Neural cell (in vitro differentiated cells): Measurements from ENCODE around the gene EYA4. TPM values are rescaled to one million over a fixed set of nuclear protein-coding genes. Genes with fewer than 3 reads are reported as not detected.

Experiments used
- H2AFZ ChIP-seq: fragments of 200-600, 300-800 bp; sonication (generic), shearing (Covaris generic); 2 replicates; pipeline ENCODE4 v1.6.0; 2014; ENCODE audit warnings: low read depth, mild to moderate bottlenecking, antibody characterized with exemption, low read length, moderate library complexity
- H3F3A ChIP-seq: fragments of 200-600 bp; shearing (Covaris generic); 2 replicates; pipeline ENCODE4 v1.6.1; 2016; ENCODE audit warnings: mild to moderate bottlenecking, moderate library complexity, mixed read lengths, antibody characterized with exemption, low read length; ENCODE audit not compliant: insufficient read depth, poor library complexity, severe bottlenecking
- H3K27ac ChIP-seq: fragments of 200-600, 300-800 bp; sonication (generic), shearing (Covaris generic); 2 replicates; pipeline ENCODE4 v1.5.1; 2014; ENCODE audit warnings: mild to moderate bottlenecking, low read length, moderate library complexity
- H3K27me3 ChIP-seq: fragments of 300-800, 200-600 bp; sonication (generic), shearing (Covaris generic); 2 replicates; pipeline ENCODE4 v1.6.0; 2014; ENCODE audit warnings: mild to moderate bottlenecking, low read depth, low read length, moderate library complexity; ENCODE audit not compliant: insufficient read depth
- H3K36me3 ChIP-seq: fragments of 300-800, 200-600 bp; sonication (generic), shearing (Covaris generic); 2 replicates; pipeline ENCODE4 v1.5.1; 2014; ENCODE audit warnings: mild to moderate bottlenecking, antibody characterized with exemption, low read length, moderate library complexity; ENCODE audit not compliant: insufficient read depth
- H3K4me2 ChIP-seq: fragments of 300-800, 200-600 bp; sonication (generic), shearing (Covaris generic); 2 replicates; pipeline ENCODE4 v1.6.0; 2014; ENCODE audit warnings: mild to moderate bottlenecking, low read length
- H3K4me3 ChIP-seq: fragments of 300-800, 200-600 bp; sonication (generic), shearing (Covaris generic); 2 replicates; pipeline ENCODE4 v1.5.1; 2014; ENCODE audit warnings: mild to moderate bottlenecking, low read length, moderate library complexity
- H3K79me2 ChIP-seq: fragments of 200-600 bp; shearing (Covaris generic); replicated peaks from 2 replicates; pipeline ENCODE4 v1.6.0; 2014; ENCODE audit warnings: mild to moderate bottlenecking, low read length, moderate library complexity; ENCODE audit not compliant: insufficient read depth
- H3K9ac ChIP-seq: fragments of 300-800, 200-600 bp; sonication (generic), shearing (Covaris generic); 2 replicates; pipeline ENCODE4 v1.6.1; 2016; ENCODE audit warnings: mild to moderate bottlenecking, low read length, mixed read lengths
- H3K9me2 ChIP-seq: fragments of 200-600 bp; shearing (Covaris generic); 2 replicates; pipeline ENCODE4 v1.6.1; 2016; ENCODE audit warnings: mild to moderate bottlenecking, low read length, mixed read lengths; ENCODE audit not compliant: insufficient read depth
- H3K9me3 ChIP-seq: fragments of 200-600, 300-800 bp; sonication (generic), shearing (Covaris generic); 2 replicates; pipeline ENCODE4 v1.6.1; 2016; ENCODE audit warnings: mild to moderate bottlenecking, mixed run types, low read length, moderate library complexity, mixed read lengths
- H4K20me1 ChIP-seq: fragments of 200-600 bp; shearing (Covaris generic); 2 replicates; pipeline ENCODE4 v1.6.1; 2016; ENCODE audit warnings: mild to moderate bottlenecking, mixed run types; ENCODE audit not compliant: insufficient read depth
- CTCF ChIP-seq: fragments of 450-650 bp; IDR thresholded peaks from 2 replicates; pipeline ENCODE4 v1.5.1; 2014; ENCODE audit warnings: antibody characterized with exemption, mild to moderate bottlenecking, moderate library complexity; ENCODE audit not compliant: poor library complexity, severe bottlenecking
- EP300 ChIP-seq: fragments of 450-650 bp; conservative IDR thresholded peaks from 2 replicates; pipeline ENCODE4 v1.6.1; 2014; ENCODE audit warnings: antibody characterized with exemption, mild to moderate bottlenecking, moderate library complexity; ENCODE audit not compliant: poor library complexity, severe bottlenecking
- EZH2 ChIP-seq: fragments of 200-600, 300-800 bp; shearing (Covaris generic), sonication (generic); IDR thresholded peaks from 2 replicates; pipeline ENCODE4 v1.6.1; 2014; ENCODE audit warnings: antibody characterized with exemption, low read length, borderline replicate concordance, mild to moderate bottlenecking; ENCODE audit not compliant: insufficient read depth, poor library complexity, severe bottlenecking
- MXI1 ChIP-seq: fragments of 450-650 bp; conservative IDR thresholded peaks from 2 replicates; pipeline ENCODE4 v1.6.1; 2014; ENCODE audit warnings: antibody characterized with exemption, mild to moderate bottlenecking; ENCODE audit not compliant: poor library complexity, severe bottlenecking
- POLR2AphosphoS5 ChIP-seq: IDR thresholded peaks from 2 replicates; pipeline ENCODE4 v1.6.1; 2012
- RAD21 ChIP-seq: fragments of 450-650 bp; conservative IDR thresholded peaks from 2 replicates; pipeline ENCODE4 v1.6.1; 2014; ENCODE audit warnings: antibody characterized with exemption, mild to moderate bottlenecking, moderate library complexity
- REST ChIP-seq: IDR thresholded peaks from 2 replicates; pipeline ENCODE4 v1.6.1; 2012; ENCODE audit warnings: borderline replicate concordance
- SMC3 ChIP-seq: fragments of 450-650 bp; conservative IDR thresholded peaks from 2 replicates; pipeline ENCODE4 v1.6.1; 2014; ENCODE audit warnings: antibody characterized with exemption, mild to moderate bottlenecking, moderate library complexity; ENCODE audit not compliant: poor library complexity
- TAF1 ChIP-seq: IDR thresholded peaks from 2 replicates; pipeline ENCODE4 v1.6.1; 2012; ENCODE audit warnings: low read depth
- polyA plus RNA-seq: library from polyadenylated mRNA; depleted of rRNA; stranded (reverse); fragments of >200 nt; gene quantifications from 2 replicates; pipeline ENCODE4 v1.2.3, GENCODE V29; 2014

The EYA4 gene
- polyA plus RNA-seq, 1 donor from 2014 or later, result 2.6 TPM

- Histone ChIP-seq H2AFZ (no peak overlapping the region), H3K9me3 (no peaks in the 10 kb centered on the region), H3K4me2 (no peak overlapping the region), H4K20me1 (no peaks in the 10 kb centered on the region), H3K9ac (no peak overlapping the region), H3K79me2 (no peaks in the 10 kb centered on the region), H3K4me3 (no peak overlapping the region), H3K27me3 (no peaks in the 10 kb centered on the region), H3K27ac (no peak overlapping the region), H3K9me2 (no peaks in the 10 kb centered on the region), H3K36me3 (no peaks in the 10 kb centered on the region), H3F3A (no peaks in the 10 kb centered on the region)
- TF ChIP-seq EZH2, result no peak
- TF ChIP-seq SMC3, result no peak
- TF ChIP-seq TAF1, result no peak
- no peak for TF ChIP-seq POLR2AphosphoS5
- TF ChIP-seq EP300, result no peak
- TF ChIP-seq REST, result no peak
- TF ChIP-seq CTCF, result no peak
- no peak for TF ChIP-seq RAD21
- no peak for TF ChIP-seq MXI1
These were observed 194.0 kb downstream of the EYA4 start for GRCh38 chr6:133435065-133435728.

- no peak for TF ChIP-seq CTCF
- TF ChIP-seq TAF1, result no peak
- TF ChIP-seq MXI1, result no peak
- TF ChIP-seq REST, result no peak
- TF ChIP-seq SMC3, result no peak
- no peak for TF ChIP-seq EZH2
- no peak for TF ChIP-seq RAD21
- TF ChIP-seq POLR2AphosphoS5, result no peak
- TF ChIP-seq EP300, result no peak
- no peaks in the 10 kb centered on the region for H3K79me2 ChIP-seq
These were observed 195.5 kb downstream of the EYA4 start for GRCh38 chr6:133436652-133437051.

More at GRCh38 chr6:133436652-133437051, 195.5 kb downstream of the EYA4 start:
- Histone ChIP-seq H3K9me2 (no peaks in the 10 kb centered on the region), H4K20me1 (no peaks in the 10 kb centered on the region), H3K27me3 (no peaks in the 10 kb centered on the region), H3K9me3 (no peaks in the 10 kb centered on the region), H3K27ac (no peak overlapping the region), H3F3A (no peaks in the 10 kb centered on the region), H3K4me3 (no peak overlapping the region), H3K9ac (no peak overlapping the region), H3K36me3 (no peaks in the 10 kb centered on the region), H3K4me2 (no peak overlapping the region), H2AFZ (no peak overlapping the region)
